SU-DHL-6 (cell line): Measurements from ENCODE around the gene HTR3B.
"Not testable (repeated sequence)": the region's sequence is repeated elsewhere in the genome, so short reads cannot be mapped to it uniquely, and the experiment has no call there.

Experiments used
- H2AFZ ChIP-seq: fragments of 200-600 bp; sonication (generic); 2 replicates; pipeline ENCODE4 v1.6.1; 2014; ENCODE audit warnings: low read depth, mild to moderate bottlenecking, moderate library complexity, mixed read lengths, antibody characterized with exemption, low read length; ENCODE audit not compliant: severe bottlenecking
- H3F3A ChIP-seq: fragments of 200-600 bp; shearing (Covaris generic); 2 replicates; pipeline ENCODE4 v1.6.0; 2016; ENCODE audit warnings: antibody characterized with exemption, mild to moderate bottlenecking; ENCODE audit not compliant: insufficient read depth
- H3K27ac ChIP-seq: fragments of 200-600 bp; sonication (generic); 2 replicates; pipeline ENCODE4 v1.5.1; 2016; ENCODE audit warnings: low read depth, mild to moderate bottlenecking, low read length, moderate library complexity, mixed read lengths
- H3K27me3 ChIP-seq: fragments of 200-600 bp; sonication (generic), shearing (Covaris generic); 2 replicates; pipeline ENCODE4 v1.6.0; 2014; ENCODE audit warnings: mild to moderate bottlenecking, low read length
- H3K36me3 ChIP-seq: fragments of 200-600 bp; sonication (generic); 2 replicates; pipeline ENCODE4 v1.6.1; 2014; ENCODE audit warnings: mild to moderate bottlenecking, low read length, mixed read lengths
- H3K4me2 ChIP-seq: fragments of 300-600, 200-600 bp; shearing (Covaris generic), sonication (generic); 2 replicates; pipeline ENCODE4 v1.6.0; 2014; ENCODE audit warnings: low read length, low read depth, mild to moderate bottlenecking; ENCODE audit not compliant: poor library complexity, severe bottlenecking
- H3K4me3 ChIP-seq: fragments of 200-600 bp; sonication (generic); 2 replicates; pipeline ENCODE4 v1.5.1; 2014; ENCODE audit warnings: antibody characterized with exemption, low read length, mild to moderate bottlenecking, mixed read lengths; ENCODE audit not compliant: insufficient read depth, poor library complexity, severe bottlenecking
- H3K79me2 ChIP-seq: fragments of 200-600 bp; sonication (generic); 2 replicates; pipeline ENCODE4 v1.6.1; 2014; ENCODE audit warnings: mild to moderate bottlenecking, low read length, moderate library complexity; ENCODE audit not compliant: insufficient read depth
- H3K9ac ChIP-seq: fragments of 200-600 bp; sonication (generic); 2 replicates; pipeline ENCODE4 v1.7.0; 2014; ENCODE audit warnings: mild to moderate bottlenecking, low read length
- H3K9me2 ChIP-seq: fragments of 200-600 bp; sonication (generic); replicated peaks from 2 replicates; pipeline ENCODE4 v1.6.1; 2014; ENCODE audit warnings: low read length; ENCODE audit not compliant: insufficient read depth
- H3K9me3 ChIP-seq: fragments of 200-600 bp; sonication (generic); 2 replicates; pipeline ENCODE4 v1.6.1; 2014; ENCODE audit warnings: low read length, mixed read lengths; ENCODE audit not compliant: insufficient read depth
- H4K20me1 ChIP-seq: fragments of 200-600 bp; sonication (generic); 2 replicates; pipeline ENCODE4 v1.6.1; 2014; ENCODE audit warnings: low read depth, mild to moderate bottlenecking, antibody characterized with exemption, low read length, moderate library complexity, mixed read lengths
- CTCF ChIP-seq: fragments of 200-600 bp; sonication (generic); IDR thresholded peaks from one replicate; pipeline ENCODE4 v1.5.1; 2017; ENCODE audit warnings: antibody characterized with exemption, mild to moderate bottlenecking, low read length, moderate library complexity; ENCODE audit not compliant: insufficient read depth, poor library complexity, severe bottlenecking
- EZH2phosphoT487 ChIP-seq: fragments of 200-600 bp; sonication (generic), shearing (Covaris generic); conservative IDR thresholded peaks from 2 replicates; pipeline ENCODE4 v1.6.1; 2018; ENCODE audit warnings: mild to moderate bottlenecking, antibody characterized with exemption, low read length, moderate library complexity, mixed read lengths

HTR3B gene

DNA sequence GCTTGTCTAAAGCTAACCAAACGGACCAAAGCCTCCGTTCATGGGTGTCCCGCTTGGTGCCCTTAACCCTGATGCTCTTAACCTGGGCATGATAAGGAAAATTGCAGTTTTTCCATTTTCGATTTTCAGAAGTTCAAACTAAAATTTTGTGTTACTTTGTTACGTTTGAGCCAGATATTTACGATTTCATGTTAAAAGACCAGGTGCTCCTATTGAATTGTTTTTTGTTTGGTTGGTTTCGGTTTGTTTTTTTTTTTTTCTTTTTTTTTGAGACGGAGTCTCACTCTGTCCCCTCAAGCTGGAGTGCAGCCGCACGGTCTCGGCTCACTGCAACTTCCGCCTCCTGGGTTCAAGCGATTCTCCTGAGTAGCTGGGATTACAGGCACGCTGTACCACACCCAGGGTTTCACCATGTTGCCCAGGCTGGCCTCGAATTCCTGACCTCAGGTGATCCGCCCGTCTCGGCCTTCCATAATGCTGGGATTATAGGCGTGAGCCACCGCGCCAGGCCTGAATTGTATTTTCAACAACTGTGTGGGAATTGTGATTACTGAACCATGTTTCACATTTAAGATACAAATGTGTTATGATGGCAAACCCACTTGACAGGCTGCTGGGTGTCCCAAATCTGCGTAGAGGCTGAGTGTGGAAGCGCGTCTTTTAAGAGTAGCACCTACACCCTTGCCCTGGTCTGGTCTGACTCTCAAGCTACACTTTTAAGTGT, 28.4 kb upstream of the HTR3B start:
- peak overlapping the region; percentile 76 for H3K4me3 ChIP-seq
- no peaks in the 10 kb centered on the region for H3K9me2 ChIP-seq
- H3K27ac ChIP-seq = peak overlapping the region; percentile 55
- peak overlapping the region; percentile 87 for H2AFZ ChIP-seq
- H3K9ac ChIP-seq = peak overlapping the region; percentile 72
- 0 out of 2 replicates have a peak, but pooled peaks cover 4% of the 10 kb centered on the region for H3F3A ChIP-seq
- H3K27me3 ChIP-seq = no peaks in the 10 kb centered on the region
- H4K20me1 ChIP-seq = no peaks in the 10 kb centered on the region
- no peaks in the 10 kb centered on the region for H3K9me3 ChIP-seq
- H3K79me2 ChIP-seq = no peaks in the 10 kb centered on the region; the same call in 1 of the 2 replicates
- TF ChIP-seq CTCF (no peak), EZH2phosphoT487 (no peak)
- H3K4me2 ChIP-seq = peak overlapping the region; percentile 79
- no peaks in the 10 kb centered on the region for H3K36me3 ChIP-seq

- H3K4me2 ChIP-seq = peak overlapping the region; percentile 79
- no peaks in the 10 kb centered on the region for H3K9me3 ChIP-seq
- no peak overlapping the region for H3K9ac ChIP-seq
- no peak overlapping the region for H2AFZ ChIP-seq
- no peak for TF ChIP-seq CTCF
- TF ChIP-seq EZH2phosphoT487 = no peak
- no peaks in the 10 kb centered on the region for H4K20me1 ChIP-seq
- H3K4me3 ChIP-seq = no peak overlapping the region
- H3K27ac ChIP-seq = no peak overlapping the region
- no peaks in the 10 kb centered on the region for H3K27me3 ChIP-seq
- H3K79me2 ChIP-seq = no peaks in the 10 kb centered on the region; the same call in 1 of the 2 replicates
- H3K9me2 ChIP-seq = no peaks in the 10 kb centered on the region
- H3F3A ChIP-seq = 0 out of 2 replicates have a peak, but pooled peaks cover 4% of the 10 kb centered on the region
- no peaks in the 10 kb centered on the region for H3K36me3 ChIP-seq
Measured at GRCh38 chr11:113876798-113877669, 27.6 kb upstream of the HTR3B start.

DNA sequence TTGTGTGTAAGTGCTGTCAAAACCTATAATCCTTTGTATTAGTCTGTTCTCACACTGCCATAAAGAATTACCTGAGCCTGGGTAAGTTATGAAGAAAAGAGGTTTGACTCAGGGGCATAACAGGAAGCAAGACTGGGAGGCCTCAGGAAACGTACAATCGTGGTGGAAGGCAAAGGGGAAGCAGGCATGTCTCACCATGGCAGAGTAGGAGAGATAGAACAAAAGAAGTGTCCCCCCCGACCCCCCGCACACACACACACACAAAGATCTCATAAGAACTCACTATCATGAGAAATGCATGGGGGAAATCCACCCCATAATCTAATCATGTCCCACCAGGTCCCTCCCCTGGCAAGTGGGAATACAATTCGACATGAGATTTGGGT, 26.9 kb upstream of the HTR3B start:
- Histone ChIP-seq H3K79me2 (no peaks in the 10 kb centered on the region; the same call in 1 of the 2 replicates), H4K20me1 (no peaks in the 10 kb centered on the region), H3F3A (0 out of 2 replicates have a peak, but pooled peaks cover 4% of the 10 kb centered on the region), H3K9ac (no peak overlapping the region), H3K27ac (no peak overlapping the region), H3K27me3 (no peaks in the 10 kb centered on the region), H3K4me2 (no peak overlapping the region), H3K9me3 (no peaks in the 10 kb centered on the region), H3K36me3 (no peaks in the 10 kb centered on the region), H2AFZ (no peak overlapping the region), H3K4me3 (no peak overlapping the region), H3K9me2 (no peaks in the 10 kb centered on the region)
- TF ChIP-seq CTCF (no peak), EZH2phosphoT487 (no peak)

GRCh38 chr11:113879446-113879845, 25.1 kb upstream of the HTR3B start:
- not testable (repeated sequence) for H3K9me2 ChIP-seq, H3K4me2 ChIP-seq, H4K20me1 ChIP-seq, H3K27ac ChIP-seq, H3K79me2 ChIP-seq, H2AFZ ChIP-seq, H3F3A ChIP-seq, H3K36me3 ChIP-seq, H3K4me3 ChIP-seq, H3K9me3 ChIP-seq, H3K27me3 ChIP-seq, H3K9ac ChIP-seq
